DOHH2 (cell line): ENCODE data around the gene DLX4.

Source experiments
- H3F3A ChIP-seq: fragments of 200-600 bp; sonication (generic), shearing (Covaris generic); 2 replicates; pipeline ENCODE4 v1.6.0; 2016; ENCODE audit warnings: antibody characterized with exemption, mild to moderate bottlenecking; ENCODE audit not compliant: control insufficient read depth, insufficient read depth
- H3K27ac ChIP-seq: fragments of 200-600 bp; sonication (generic); 2 replicates; pipeline ENCODE4 v1.5.1; 2014; ENCODE audit warnings: low read depth, mild to moderate bottlenecking, low read length, moderate library complexity
- H3K27me3 ChIP-seq: fragments of 200-600 bp; sonication (generic); 2 replicates; pipeline ENCODE4 v1.6.1; 2014; ENCODE audit warnings: mild to moderate bottlenecking, low read length, mixed read lengths; ENCODE audit not compliant: control insufficient read depth
- H3K36me3 ChIP-seq: fragments of 200-600 bp; sonication (generic); 2 replicates; pipeline ENCODE4 v1.6.1; 2014; ENCODE audit warnings: mild to moderate bottlenecking, low read length, moderate library complexity, mixed read lengths; ENCODE audit not compliant: control insufficient read depth
- H3K4me1 ChIP-seq: fragments of 200-600 bp; sonication (generic); 2 replicates; pipeline ENCODE4 v1.6.1; 2014; ENCODE audit warnings: mild to moderate bottlenecking, low read length, mixed read lengths; ENCODE audit not compliant: control insufficient read depth
- H3K4me2 ChIP-seq: fragments of 200-600 bp; sonication (generic); 2 replicates; pipeline ENCODE4 v1.6.0; 2014; ENCODE audit warnings: mild to moderate bottlenecking, low read length, moderate library complexity
- H3K4me3 ChIP-seq: fragments of 200-600 bp; sonication (generic); 2 replicates; pipeline ENCODE4 v1.5.1; 2014; ENCODE audit warnings: mild to moderate bottlenecking, low read length, mixed read lengths
- H3K79me2 ChIP-seq: fragments of 200-600 bp; sonication (generic); 2 replicates; pipeline ENCODE4 v1.6.1; 2014; ENCODE audit warnings: mild to moderate bottlenecking, low read length, mixed read lengths; ENCODE audit not compliant: control insufficient read depth
- H3K9me2 ChIP-seq: fragments of 200-600 bp; sonication (generic); replicated peaks from 2 replicates; pipeline ENCODE4 v1.6.1; 2014; ENCODE audit warnings: mild to moderate bottlenecking, low read length, mixed read lengths; ENCODE audit not compliant: control insufficient read depth
- H3K9me3 ChIP-seq: fragments of 200-600 bp; sonication (generic); 2 replicates; pipeline ENCODE4 v1.6.1; 2014; ENCODE audit warnings: antibody characterized with exemption, low read length, mixed read lengths; ENCODE audit not compliant: control insufficient read depth, insufficient read depth
- H4K20me1 ChIP-seq: fragments of 200-600 bp; sonication (generic); 2 replicates; pipeline ENCODE4 v1.6.0; 2014; ENCODE audit warnings: low read depth, mild to moderate bottlenecking, antibody characterized with exemption, low read length, moderate library complexity; ENCODE audit not compliant: control insufficient read depth, insufficient read depth
- CTCF ChIP-seq: fragments of 200-600 bp; sonication (generic); IDR thresholded peaks from one replicate; pipeline ENCODE4 v1.5.1; 2014; ENCODE audit warnings: antibody characterized with exemption, mild to moderate bottlenecking, low read depth, low read length; ENCODE audit not compliant: poor library complexity, severe bottlenecking
- EZH2phosphoT487 ChIP-seq: fragments of 200-600 bp; sonication (generic); IDR thresholded peaks from 2 replicates; pipeline ENCODE4 v1.6.1; 2017; ENCODE audit warnings: borderline replicate concordance, mild to moderate bottlenecking, antibody characterized with exemption, low read length, moderate library complexity, mixed read lengths

The DLX4 gene

GRCh38 chr17:49952912-49953497 lies 16.0 kb upstream of the DLX4 start:
- Histone ChIP-seq H3K9me3 (no peaks in the 10 kb centered on the region), H3K9me2 (no peaks in the 10 kb centered on the region), H3K79me2 (no peaks in the 10 kb centered on the region), H3K4me3 (no peak overlapping the region), H3K4me1 (no peaks in the 10 kb centered on the region), H4K20me1 (no peaks in the 10 kb centered on the region), H3K27ac (no peak overlapping the region), H3F3A (no peaks in the 10 kb centered on the region), H3K27me3 (peaks cover 5% of the 10 kb centered on the region; the same call in 1 of the 2 replicates), H3K36me3 (no peaks in the 10 kb centered on the region), H3K4me2 (no peak overlapping the region)
- no peak for TF ChIP-seq EZH2phosphoT487
- TF ChIP-seq CTCF, result no peak

GRCh38 chr17:49955157-49955556 lies 13.8 kb upstream of the DLX4 start:
- Histone ChIP-seq H3K9me2 (no peaks in the 10 kb centered on the region), H3K27me3 (peaks cover 5% of the 10 kb centered on the region; the same call in 1 of the 2 replicates), H4K20me1 (no peaks in the 10 kb centered on the region), H3K79me2 (no peaks in the 10 kb centered on the region), H3K4me1 (no peaks in the 10 kb centered on the region), H3F3A (no peaks in the 10 kb centered on the region), H3K9me3 (no peaks in the 10 kb centered on the region), H3K36me3 (no peaks in the 10 kb centered on the region), H3K4me3 (no peak overlapping the region), H3K4me2 (no peak overlapping the region), H3K27ac (no peak overlapping the region)
- TF ChIP-seq EZH2phosphoT487 (no peak), CTCF (no peak)

- TF ChIP-seq CTCF (no peak), EZH2phosphoT487 (no peak)
- no peaks in the 10 kb centered on the region for H3K36me3 ChIP-seq
- H3K27me3 ChIP-seq, result peaks cover 5% of the 10 kb centered on the region; the same call in 1 of the 2 replicates
- no peaks in the 10 kb centered on the region for H3K79me2 ChIP-seq
- H4K20me1 ChIP-seq, result no peaks in the 10 kb centered on the region
- no peaks in the 10 kb centered on the region for H3F3A ChIP-seq
- H3K9me3 ChIP-seq, result no peaks in the 10 kb centered on the region
- no peak overlapping the region for H3K4me3 ChIP-seq
- no peaks in the 10 kb centered on the region for H3K9me2 ChIP-seq
- no peaks in the 10 kb centered on the region for H3K4me1 ChIP-seq
- H3K4me2 ChIP-seq, result no peak overlapping the region
- H3K27ac ChIP-seq, result no peak overlapping the region
Measured at GRCh38 chr17:49956780-49957179, 12.2 kb upstream of the DLX4 start.
